BJ (cell line): ENCODE measurements around the gene THEM4. TPM values are rescaled to one million over a fixed set of nuclear protein-coding genes. Genes with fewer than 3 reads are reported as not detected.

ENCODE experiments used
- CTCF ChIA-PET: fragments of 350-600 bp; formaldehyde crosslinking; extraction: SDS; loops from one replicate; lab custom pipeline; 2021; ENCODE audit warnings: antibody characterized with exemption, inconsistent platforms; lab: Yijun Ruan, JAX
- POLR2A ChIA-PET: fragments of 300-600 bp; sonication (Branson Sonifier 250); formaldehyde crosslinking; extraction: SDS; loops from one replicate; lab custom pipeline; 2021; ENCODE audit warnings: antibody characterized with exemption; lab: Charles Lee
- DNase-seq: peaks from one replicate; pipeline ENCODE4 v3.0.0-alpha.2; 2011; ENCODE audit warnings: low read depth
- H3K27me3 ChIP-seq: 2 replicates; pipeline ENCODE4 v1.6.0; 2011; ENCODE audit warnings: low read length; ENCODE audit not compliant: control insufficient read depth, insufficient read depth
- H3K36me3 ChIP-seq: 2 replicates; pipeline ENCODE4 v1.5.1; 2011; ENCODE audit warnings: low read length; ENCODE audit not compliant: control insufficient read depth, insufficient read depth
- H3K4me3 ChIP-seq: 2 replicates; pipeline ENCODE4 v1.5.1; 2011; ENCODE audit warnings: low read depth, mild to moderate bottlenecking, control low read depth, low read length
- polyA plus RNA-seq: library from polyadenylated mRNA; depleted of rRNA; stranded (reverse); fragments of >200 nt; gene quantifications from 2 replicates; pipeline ENCODE4 v1.2.3, GENCODE V29; 2011
- TF ChIP-seq, protein P1 (sequence below): IDR thresholded peaks from 2 replicates; pipeline ENCODE4 v1.5.1; 2011; ENCODE audit warnings: low read depth, mild to moderate bottlenecking, control low read depth, inconsistent platforms, low read length, moderate library complexity; ENCODE audit not compliant: insufficient read depth

The THEM4 gene
- polyA plus RNA-seq, 1 experiment, result 11.7 TPM

- CTCF ChIA-PET, result interaction anchor here (0.5 to 1.4 kb wide), 4 partner anchors 17 to 422 kb away, joined by 3 to 5 read pairs (median 3); no protein-coding TSS in a partner anchor
Observed at GRCh38 chr1:151837197-151837596, 72.1 kb downstream of the THEM4 start.

DNA sequence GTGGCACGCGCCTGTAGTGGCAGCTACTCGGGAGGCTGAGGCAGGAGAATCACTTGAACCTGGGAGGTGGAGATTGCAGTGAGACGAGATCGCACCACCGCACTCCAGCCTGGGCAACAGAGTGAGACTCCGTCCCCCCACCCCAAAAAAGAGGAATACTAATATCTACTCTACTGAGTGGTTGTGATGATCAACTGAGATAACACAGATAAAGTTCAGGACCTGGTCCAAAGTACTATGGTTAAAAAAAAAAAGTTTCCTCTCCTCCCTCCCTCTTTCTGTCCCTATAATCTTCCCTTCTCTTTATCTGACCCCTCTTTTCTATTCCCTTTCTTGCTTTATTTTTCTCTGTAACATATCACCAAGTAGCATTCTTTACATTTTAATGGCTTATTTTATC is 73.7 kb downstream of the THEM4 start:
- TF ChIP-seq, protein P1, sequence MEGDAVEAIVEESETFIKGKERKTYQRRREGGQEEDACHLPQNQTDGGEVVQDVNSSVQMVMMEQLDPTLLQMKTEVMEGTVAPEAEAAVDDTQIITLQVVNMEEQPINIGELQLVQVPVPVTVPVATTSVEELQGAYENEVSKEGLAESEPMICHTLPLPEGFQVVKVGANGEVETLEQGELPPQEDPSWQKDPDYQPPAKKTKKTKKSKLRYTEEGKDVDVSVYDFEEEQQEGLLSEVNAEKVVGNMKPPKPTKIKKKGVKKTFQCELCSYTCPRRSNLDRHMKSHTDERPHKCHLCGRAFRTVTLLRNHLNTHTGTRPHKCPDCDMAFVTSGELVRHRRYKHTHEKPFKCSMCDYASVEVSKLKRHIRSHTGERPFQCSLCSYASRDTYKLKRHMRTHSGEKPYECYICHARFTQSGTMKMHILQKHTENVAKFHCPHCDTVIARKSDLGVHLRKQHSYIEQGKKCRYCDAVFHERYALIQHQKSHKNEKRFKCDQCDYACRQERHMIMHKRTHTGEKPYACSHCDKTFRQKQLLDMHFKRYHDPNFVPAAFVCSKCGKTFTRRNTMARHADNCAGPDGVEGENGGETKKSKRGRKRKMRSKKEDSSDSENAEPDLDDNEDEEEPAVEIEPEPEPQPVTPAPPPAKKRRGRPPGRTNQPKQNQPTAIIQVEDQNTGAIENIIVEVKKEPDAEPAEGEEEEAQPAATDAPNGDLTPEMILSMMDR, result no peak
- no peak for DNase-seq
- Histone ChIP-seq H3K4me3 (no peak overlapping the region), H3K36me3 (no peaks in the 10 kb centered on the region), H3K27me3 (peaks cover 24% of the 10 kb centered on the region)
- ChIA-PET CTCF (interaction anchor here (0.8 to 1.4 kb wide), 3 partner anchors 11 to 25 kb away, joined by 3 to 5 read pairs (median 3); no protein-coding TSS in a partner anchor), POLR2A (no interaction called here)

More at GRCh38 chr1:151837197-151837596, 72.1 kb downstream of the THEM4 start:
- TF ChIP-seq, protein P1, result no peak
- peaks cover 25% of the 10 kb centered on the region for H3K27me3 ChIP-seq
- POLR2A ChIA-PET, result interaction anchor here (0.5 kb wide), 1 partner anchor 200 kb away, joined by 3 read pairs; the partner anchor contains the start of gene S100A11
- H3K36me3 ChIP-seq, result no peaks in the 10 kb centered on the region
- no peak overlapping the region for H3K4me3 ChIP-seq
- DNase-seq, result no peak

- ChIA-PET POLR2A (no interaction called here), CTCF (no interaction called here)
- Histone ChIP-seq H3K36me3 (no peaks in the 10 kb centered on the region), H3K4me3 (no peak overlapping the region), H3K27me3 (peaks cover 16% of the 10 kb centered on the region)
- no peak for DNase-seq
- TF ChIP-seq, protein P1, result no peak
Observed at GRCh38 chr1:151834239-151834638, 75.1 kb downstream of the THEM4 start.

DNA sequence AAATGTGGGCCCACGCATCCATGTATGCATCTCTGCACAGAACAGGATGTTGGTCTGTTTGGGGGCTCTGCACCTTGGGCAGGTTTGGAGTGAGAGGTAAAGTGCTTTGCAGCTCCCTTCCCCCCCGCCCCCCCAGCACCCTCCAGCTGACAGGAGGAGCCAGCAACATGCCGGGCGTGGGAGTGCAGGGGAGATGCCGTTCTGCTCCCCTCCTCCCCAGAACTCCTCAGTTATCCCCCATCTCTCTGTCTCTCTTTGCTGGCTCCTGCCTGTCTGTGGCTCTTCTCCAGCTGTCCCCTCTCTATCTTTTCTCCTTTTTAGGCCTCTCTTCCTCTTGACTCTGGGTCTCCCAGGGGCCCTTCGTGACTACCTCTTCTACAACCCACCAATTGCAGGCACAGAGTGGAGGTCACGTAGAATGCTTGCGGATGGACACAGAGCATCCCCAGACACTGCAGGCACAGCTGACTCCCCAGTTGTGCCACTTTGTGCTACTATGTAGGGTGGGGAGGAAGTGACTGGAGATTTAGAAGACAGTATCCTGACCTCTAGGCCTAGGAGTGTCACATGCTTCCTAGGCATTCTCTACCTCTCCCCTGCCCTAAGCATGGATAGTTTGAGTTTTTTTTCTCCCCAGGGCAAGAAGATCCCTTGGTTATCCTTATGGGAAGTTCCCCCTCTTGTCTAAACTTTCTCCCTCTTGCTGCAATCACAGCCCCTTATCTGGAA is 76.0 kb downstream of the THEM4 start:
- TF ChIP-seq, protein P1, result no peak
- CTCF ChIA-PET, result no interaction called here
- no peaks in the 10 kb centered on the region for H3K36me3 ChIP-seq
- POLR2A ChIA-PET, result no interaction called here
- no peak for DNase-seq
- no peak overlapping the region for H3K4me3 ChIP-seq
- peaks cover 13% of the 10 kb centered on the region for H3K27me3 ChIP-seq

GRCh38 chr1:151832318-151832980 is 76.9 kb downstream of the THEM4 start:
- ChIA-PET CTCF (interaction anchor here (1.1 kb wide), 1 partner anchor 11 kb away, joined by 3 read pairs; no protein-coding TSS in a partner anchor), POLR2A (no interaction called here)
- no peaks in the 10 kb centered on the region for H3K36me3 ChIP-seq
- peaks cover 10% of the 10 kb centered on the region for H3K27me3 ChIP-seq
- no peak for DNase-seq
- TF ChIP-seq, protein P1, result no peak
- H3K4me3 ChIP-seq, result no peak overlapping the region
